Measurements from ENCODE around the gene TMOD1. TPM values are rescaled to one million over a fixed set of nuclear protein-coding genes. Genes with fewer than 3 reads are reported as not detected.

Gene TMOD1
- total RNA-seq, 3 donors from 2014 or later, result 0.71 to 1.2 (median 0.96) TPM

- ATAC-seq, result no peak
- H3K4me3 Mint-ChIP-seq, result no peak overlapping the region
- no peaks in the 10 kb centered on the region for H3K36me3 Mint-ChIP-seq (ENCODE audit: insufficient read depth)
- no peaks in the 10 kb centered on the region for H3K9me3 Mint-ChIP-seq
- DNase-seq, result no peak
- H3K27me3 Mint-ChIP-seq (ENCODE audit: low read depth), result peaks cover 41% of the 10 kb centered on the region
- H3K4me1 Mint-ChIP-seq (ENCODE audit: low read depth), result peaks cover 9% of the 10 kb centered on the region
Measured at GRCh38 chr9:97556036-97556720, 54.7 kb downstream of the TMOD1 start.

- no peaks in the 10 kb centered on the region for H3K9me3 Mint-ChIP-seq
- peaks cover 9% of the 10 kb centered on the region for H3K4me1 Mint-ChIP-seq (ENCODE audit: low read depth)
- ATAC-seq (no peak), DNase-seq (no peak)
- no peak overlapping the region for H3K4me3 Mint-ChIP-seq
- H3K36me3 Mint-ChIP-seq (ENCODE audit: insufficient read depth), result no peaks in the 10 kb centered on the region
- H3K27me3 Mint-ChIP-seq (ENCODE audit: low read depth), result peaks cover 44% of the 10 kb centered on the region
Measured at GRCh38 chr9:97556721-97557605, 55.5 kb downstream of the TMOD1 start.

GRCh38 chr9:97557606-97558095, 56.2 kb downstream of the TMOD1 start:
- Mint-ChIP-seq H3K4me1 (ENCODE audit: low read depth) (peaks cover 9% of the 10 kb centered on the region), H3K36me3 (ENCODE audit: insufficient read depth) (no peaks in the 10 kb centered on the region), H3K9me3 (no peaks in the 10 kb centered on the region), H3K4me3 (no peak overlapping the region), H3K27me3 (ENCODE audit: low read depth) (peaks cover 39% of the 10 kb centered on the region)
- ATAC-seq (no peak), DNase-seq (no peak)

- DNase-seq (no peak), ATAC-seq (no peak)
- Mint-ChIP-seq H3K4me3 (no peak overlapping the region), H3K36me3 (ENCODE audit: insufficient read depth) (no peaks in the 10 kb centered on the region), H3K4me1 (ENCODE audit: low read depth) (peaks cover 9% of the 10 kb centered on the region), H3K9me3 (no peaks in the 10 kb centered on the region), H3K27me3 (ENCODE audit: low read depth) (peaks cover 37% of the 10 kb centered on the region)
Measured at GRCh38 chr9:97558701-97559101, 57.2 kb downstream of the TMOD1 start.

- H3K4me1 Mint-ChIP-seq (ENCODE audit: low read depth), result peaks cover 9% of the 10 kb centered on the region
- ATAC-seq, result peak; percentile 67 to 83
Measured at GRCh38 chr9:97559111-97559514, 57.6 kb downstream of the TMOD1 start.

GRCh38 chr9:97560154-97560553, 58.7 kb downstream of the TMOD1 start:
- ATAC-seq, result no peak
- no peaks in the 10 kb centered on the region for H3K9me3 Mint-ChIP-seq
- no peak overlapping the region for H3K4me3 Mint-ChIP-seq
- H3K27me3 Mint-ChIP-seq (ENCODE audit: low read depth), result peaks cover 32% of the 10 kb centered on the region
- DNase-seq, result no peak
- peaks cover 9% of the 10 kb centered on the region for H3K4me1 Mint-ChIP-seq (ENCODE audit: low read depth)
- no peaks in the 10 kb centered on the region for H3K36me3 Mint-ChIP-seq (ENCODE audit: insufficient read depth)

More at GRCh38 chr9:97559111-97559514, 57.6 kb downstream of the TMOD1 start:
- Mint-ChIP-seq H3K4me3 (no peak overlapping the region), H3K9me3 (no peaks in the 10 kb centered on the region), H3K36me3 (ENCODE audit: insufficient read depth) (no peaks in the 10 kb centered on the region), H3K27me3 (ENCODE audit: low read depth) (peaks cover 37% of the 10 kb centered on the region)
- no peak for DNase-seq

- no peak for ATAC-seq
- Mint-ChIP-seq H3K4me1 (ENCODE audit: low read depth) (peaks cover 9% of the 10 kb centered on the region), H3K27me3 (ENCODE audit: low read depth) (peaks cover 28% of the 10 kb centered on the region), H3K4me3 (no peak overlapping the region), H3K9me3 (no peaks in the 10 kb centered on the region), H3K36me3 (ENCODE audit: insufficient read depth) (no peaks in the 10 kb centered on the region)
- no peak for DNase-seq
Measured at GRCh38 chr9:97560851-97561250, 59.4 kb downstream of the TMOD1 start.

GRCh38 chr9:97561501-97561900, 60.0 kb downstream of the TMOD1 start:
- Mint-ChIP-seq H3K4me3 (no peak overlapping the region), H3K4me1 (ENCODE audit: low read depth) (peaks cover 9% of the 10 kb centered on the region), H3K36me3 (ENCODE audit: insufficient read depth) (no peaks in the 10 kb centered on the region), H3K9me3 (no peaks in the 10 kb centered on the region), H3K27me3 (ENCODE audit: low read depth) (peaks cover 22% of the 10 kb centered on the region)
- DNase-seq, result no peak
- no peak for ATAC-seq

GRCh38 chr9:97562542-97562941, 61.1 kb downstream of the TMOD1 start:
- Mint-ChIP-seq H3K4me1 (ENCODE audit: low read depth) (peaks cover 9% of the 10 kb centered on the region), H3K4me3 (no peak overlapping the region), H3K27me3 (ENCODE audit: low read depth) (peaks cover 18% of the 10 kb centered on the region), H3K9me3 (no peaks in the 10 kb centered on the region), H3K36me3 (ENCODE audit: insufficient read depth) (no peaks in the 10 kb centered on the region)
- ATAC-seq (no peak), DNase-seq (no peak)

GRCh38 chr9:97563458-97564135, 62.1 kb downstream of the TMOD1 start:
- H3K36me3 Mint-ChIP-seq (ENCODE audit: insufficient read depth), result no peaks in the 10 kb centered on the region
- H3K27me3 Mint-ChIP-seq (ENCODE audit: low read depth), result peaks cover 12% of the 10 kb centered on the region
- ATAC-seq (no peak), DNase-seq (no peak)
- peaks cover 9% of the 10 kb centered on the region for H3K4me1 Mint-ChIP-seq (ENCODE audit: low read depth)
- H3K4me3 Mint-ChIP-seq, result no peak overlapping the region
- H3K9me3 Mint-ChIP-seq, result no peaks in the 10 kb centered on the region

- Mint-ChIP-seq H3K4me1 (ENCODE audit: low read depth) (peaks cover 2% of the 10 kb centered on the region), H3K9me3 (no peaks in the 10 kb centered on the region), H3K36me3 (ENCODE audit: insufficient read depth) (no peaks in the 10 kb centered on the region), H3K4me3 (no peak overlapping the region), H3K27me3 (ENCODE audit: low read depth) (peaks cover 8% of the 10 kb centered on the region)
- DNase-seq, result no peak
- ATAC-seq, result no peak
Measured at GRCh38 chr9:97564291-97565175, 63.1 kb downstream of the TMOD1 start.

- H3K4me1 Mint-ChIP-seq (ENCODE audit: low read depth), result no peaks in the 10 kb centered on the region
- ATAC-seq, result no peak
Measured at GRCh38 chr9:97565262-97565661, 63.8 kb downstream of the TMOD1 start.

GRCh38 chr9:97567182-97567893, 65.9 kb downstream of the TMOD1 start:
- no peak overlapping the region for H3K4me3 Mint-ChIP-seq
- no peaks in the 10 kb centered on the region for H3K4me1 Mint-ChIP-seq (ENCODE audit: low read depth)
- H3K27me3 Mint-ChIP-seq (ENCODE audit: low read depth), result no peaks in the 10 kb centered on the region
- DNase-seq (no peak), ATAC-seq (no peak)
- no peaks in the 10 kb centered on the region for H3K9me3 Mint-ChIP-seq
- no peaks in the 10 kb centered on the region for H3K36me3 Mint-ChIP-seq (ENCODE audit: insufficient read depth)

More at GRCh38 chr9:97565262-97565661, 63.8 kb downstream of the TMOD1 start:
- H3K36me3 Mint-ChIP-seq (ENCODE audit: insufficient read depth), result no peaks in the 10 kb centered on the region
- H3K27me3 Mint-ChIP-seq (ENCODE audit: low read depth), result peaks cover 3% of the 10 kb centered on the region
- no peak overlapping the region for H3K4me3 Mint-ChIP-seq
- no peak for DNase-seq
- no peaks in the 10 kb centered on the region for H3K9me3 Mint-ChIP-seq

Data from activated T-cell treated with anti-CD3 and anti-CD28 coated beads, Interleukin-2, amount 50 U/mL, for 4 hours (primary cell).